OCI-LY3 (cell line): Measurements from ENCODE around the gene PRKD3.

ENCODE experiments used
- EZH2phosphoT487 ChIP-seq: fragments of 200-600 bp; shearing (Covaris generic); IDR thresholded peaks from 2 replicates; pipeline ENCODE4 v1.6.1; 2018; ENCODE audit warnings: antibody characterized with exemption, mixed run types, low read depth
- TF ChIP-seq, protein P1 (sequence below): fragments of 200-600, 300-600 bp; sonication (generic); IDR thresholded peaks from 2 replicates; pipeline ENCODE4 v1.5.1; 2014; ENCODE audit warnings: antibody characterized with exemption, low read length, low read depth

DNA sequence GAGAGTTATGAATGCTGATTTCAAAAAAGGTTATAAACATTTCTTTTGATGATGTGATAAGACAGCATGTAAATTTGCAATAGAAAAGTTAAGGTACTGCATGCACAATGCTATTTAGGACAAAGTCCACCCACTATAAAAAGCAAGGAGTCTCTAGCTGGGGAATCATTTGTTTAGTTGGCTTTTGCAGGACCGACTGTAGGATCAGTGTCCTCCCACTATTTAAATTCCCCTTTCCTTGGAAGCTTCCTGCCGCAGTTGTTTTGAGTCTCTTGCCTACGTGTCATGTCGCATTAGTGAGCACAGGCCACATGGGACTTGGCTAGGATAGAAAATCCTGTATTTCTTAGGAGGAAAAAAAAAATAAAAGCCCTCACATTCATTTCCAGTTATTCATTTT lies 32.9 kb upstream of the PRKD3 start:
- TF ChIP-seq, protein P1, sequence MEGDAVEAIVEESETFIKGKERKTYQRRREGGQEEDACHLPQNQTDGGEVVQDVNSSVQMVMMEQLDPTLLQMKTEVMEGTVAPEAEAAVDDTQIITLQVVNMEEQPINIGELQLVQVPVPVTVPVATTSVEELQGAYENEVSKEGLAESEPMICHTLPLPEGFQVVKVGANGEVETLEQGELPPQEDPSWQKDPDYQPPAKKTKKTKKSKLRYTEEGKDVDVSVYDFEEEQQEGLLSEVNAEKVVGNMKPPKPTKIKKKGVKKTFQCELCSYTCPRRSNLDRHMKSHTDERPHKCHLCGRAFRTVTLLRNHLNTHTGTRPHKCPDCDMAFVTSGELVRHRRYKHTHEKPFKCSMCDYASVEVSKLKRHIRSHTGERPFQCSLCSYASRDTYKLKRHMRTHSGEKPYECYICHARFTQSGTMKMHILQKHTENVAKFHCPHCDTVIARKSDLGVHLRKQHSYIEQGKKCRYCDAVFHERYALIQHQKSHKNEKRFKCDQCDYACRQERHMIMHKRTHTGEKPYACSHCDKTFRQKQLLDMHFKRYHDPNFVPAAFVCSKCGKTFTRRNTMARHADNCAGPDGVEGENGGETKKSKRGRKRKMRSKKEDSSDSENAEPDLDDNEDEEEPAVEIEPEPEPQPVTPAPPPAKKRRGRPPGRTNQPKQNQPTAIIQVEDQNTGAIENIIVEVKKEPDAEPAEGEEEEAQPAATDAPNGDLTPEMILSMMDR = no peak
- TF ChIP-seq EZH2phosphoT487 = no peak
